Panc1 (cell line): ENCODE results near the gene CEP41.

Experiments
- SIN3A ChIP-seq: IDR thresholded peaks from 2 replicates; pipeline ENCODE4 v1.6.1; 2012; ENCODE audit warnings: low read depth, mild to moderate bottlenecking, low read length, moderate library complexity, borderline replicate concordance; ENCODE audit not compliant: insufficient read depth
- TF ChIP-seq, protein P1 (sequence below): fragments of 450-650 bp; IDR thresholded peaks from 2 replicates; pipeline ENCODE4 v1.5.1; 2017; ENCODE audit warnings: mild to moderate bottlenecking
- TF ChIP-seq, protein P2 (sequence below), 2 experiments: IDR thresholded peaks; 2 replicates each; pipeline ENCODE4 v1.6.1; 2011 to 2012; ENCODE audit warnings: low read depth in 2 of 2, control low read depth in 1 of 2, low read length in 1 of 2, mild to moderate bottlenecking in 1 of 2, moderate library complexity in 1 of 2; ENCODE audit not compliant: insufficient read depth in 1 of 2

DNA sequence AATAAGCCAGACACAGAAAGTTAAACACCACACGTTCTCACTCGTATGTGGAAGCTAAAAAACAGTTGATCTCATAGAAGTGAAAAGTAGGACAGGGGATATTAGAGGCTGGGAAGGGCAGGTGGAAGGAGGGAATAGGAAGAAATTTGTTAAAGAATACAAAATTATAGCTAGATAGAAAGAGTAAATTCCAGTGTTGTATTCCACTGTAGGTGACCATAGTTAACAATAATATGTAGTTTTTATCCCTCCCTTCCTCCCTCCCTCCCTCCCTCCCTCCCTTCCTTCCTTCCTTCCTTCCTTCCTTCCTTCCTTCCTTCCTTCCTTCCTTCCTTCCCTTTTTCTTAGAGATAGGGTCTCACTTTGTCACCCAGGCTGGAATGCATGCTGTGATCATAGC lies 31.2 kb upstream of the CEP41 start:
- TF ChIP-seq, protein P1, sequence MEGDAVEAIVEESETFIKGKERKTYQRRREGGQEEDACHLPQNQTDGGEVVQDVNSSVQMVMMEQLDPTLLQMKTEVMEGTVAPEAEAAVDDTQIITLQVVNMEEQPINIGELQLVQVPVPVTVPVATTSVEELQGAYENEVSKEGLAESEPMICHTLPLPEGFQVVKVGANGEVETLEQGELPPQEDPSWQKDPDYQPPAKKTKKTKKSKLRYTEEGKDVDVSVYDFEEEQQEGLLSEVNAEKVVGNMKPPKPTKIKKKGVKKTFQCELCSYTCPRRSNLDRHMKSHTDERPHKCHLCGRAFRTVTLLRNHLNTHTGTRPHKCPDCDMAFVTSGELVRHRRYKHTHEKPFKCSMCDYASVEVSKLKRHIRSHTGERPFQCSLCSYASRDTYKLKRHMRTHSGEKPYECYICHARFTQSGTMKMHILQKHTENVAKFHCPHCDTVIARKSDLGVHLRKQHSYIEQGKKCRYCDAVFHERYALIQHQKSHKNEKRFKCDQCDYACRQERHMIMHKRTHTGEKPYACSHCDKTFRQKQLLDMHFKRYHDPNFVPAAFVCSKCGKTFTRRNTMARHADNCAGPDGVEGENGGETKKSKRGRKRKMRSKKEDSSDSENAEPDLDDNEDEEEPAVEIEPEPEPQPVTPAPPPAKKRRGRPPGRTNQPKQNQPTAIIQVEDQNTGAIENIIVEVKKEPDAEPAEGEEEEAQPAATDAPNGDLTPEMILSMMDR, result no peak
- TF ChIP-seq, protein P2, sequence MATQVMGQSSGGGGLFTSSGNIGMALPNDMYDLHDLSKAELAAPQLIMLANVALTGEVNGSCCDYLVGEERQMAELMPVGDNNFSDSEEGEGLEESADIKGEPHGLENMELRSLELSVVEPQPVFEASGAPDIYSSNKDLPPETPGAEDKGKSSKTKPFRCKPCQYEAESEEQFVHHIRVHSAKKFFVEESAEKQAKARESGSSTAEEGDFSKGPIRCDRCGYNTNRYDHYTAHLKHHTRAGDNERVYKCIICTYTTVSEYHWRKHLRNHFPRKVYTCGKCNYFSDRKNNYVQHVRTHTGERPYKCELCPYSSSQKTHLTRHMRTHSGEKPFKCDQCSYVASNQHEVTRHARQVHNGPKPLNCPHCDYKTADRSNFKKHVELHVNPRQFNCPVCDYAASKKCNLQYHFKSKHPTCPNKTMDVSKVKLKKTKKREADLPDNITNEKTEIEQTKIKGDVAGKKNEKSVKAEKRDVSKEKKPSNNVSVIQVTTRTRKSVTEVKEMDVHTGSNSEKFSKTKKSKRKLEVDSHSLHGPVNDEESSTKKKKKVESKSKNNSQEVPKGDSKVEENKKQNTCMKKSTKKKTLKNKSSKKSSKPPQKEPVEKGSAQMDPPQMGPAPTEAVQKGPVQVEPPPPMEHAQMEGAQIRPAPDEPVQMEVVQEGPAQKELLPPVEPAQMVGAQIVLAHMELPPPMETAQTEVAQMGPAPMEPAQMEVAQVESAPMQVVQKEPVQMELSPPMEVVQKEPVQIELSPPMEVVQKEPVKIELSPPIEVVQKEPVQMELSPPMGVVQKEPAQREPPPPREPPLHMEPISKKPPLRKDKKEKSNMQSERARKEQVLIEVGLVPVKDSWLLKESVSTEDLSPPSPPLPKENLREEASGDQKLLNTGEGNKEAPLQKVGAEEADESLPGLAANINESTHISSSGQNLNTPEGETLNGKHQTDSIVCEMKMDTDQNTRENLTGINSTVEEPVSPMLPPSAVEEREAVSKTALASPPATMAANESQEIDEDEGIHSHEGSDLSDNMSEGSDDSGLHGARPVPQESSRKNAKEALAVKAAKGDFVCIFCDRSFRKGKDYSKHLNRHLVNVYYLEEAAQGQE (IDR thresholded peaks at IDR 0.05; ENCODE audit: insufficient read depth in 1 of 2, low read depth in 2 of 2, low read length in 1 of 2), result no peak
- TF ChIP-seq SIN3A, result no peak
